Panc1 (cell line): ENCODE results near the gene GATB. TPM values are rescaled to one million over a fixed set of nuclear protein-coding genes. Genes with fewer than 3 reads are reported as not detected.

ENCODE experiments used
- ATAC-seq: fragments of 200-7000 bp; cut with Tn5 transposase; 2 replicates; pipeline ENCODE4 v1.9.1; 2020; ENCODE audit warnings: mild to moderate bottlenecking, moderate library complexity
- BruUV-seq: library from RNA; stranded (reverse); fragments of 400-500 nt; replicated peaks from 2 replicates; lab custom pipeline; 2021; lab: Mats Ljungman, UMichigan
- CTCF ChIA-PET: fragments of 300-600 bp; sonication (Branson Sonifier 250); formaldehyde crosslinking; loops from one replicate; lab custom pipeline; 2022; ENCODE audit warnings: antibody characterized with exemption; lab: Charles Lee
- POLR2A ChIA-PET: fragments of 300-600 bp; sonication (Branson Sonifier 250); formaldehyde crosslinking; loops from one replicate; lab custom pipeline; 2022; ENCODE audit warnings: antibody characterized with exemption; lab: Charles Lee
- DNase-seq: peaks from one replicate; pipeline ENCODE4 v3.0.0-alpha.2; 2010; ENCODE audit warnings: low read depth, low spot score
- H3K27ac ChIP-seq: 2 replicates; pipeline ENCODE4 v1.5.1; 2011; ENCODE audit warnings: mild to moderate bottlenecking, low read length, inconsistent platforms
- H3K27me3 ChIP-seq: fragments of 200-500 bp; sonication (Bioruptor generic); 2 replicates; pipeline ENCODE4 v1.6.0; 2014; ENCODE audit warnings: low read length, inconsistent platforms; ENCODE audit not compliant: control insufficient read depth, insufficient read depth
- H3K36me3 ChIP-seq: fragments of 200-500 bp; sonication (Bioruptor generic); 2 replicates; pipeline ENCODE4 v1.5.1; 2014; ENCODE audit warnings: inconsistent platforms, mild to moderate bottlenecking, low read length, moderate library complexity; ENCODE audit not compliant: control insufficient read depth, insufficient read depth
- H3K4me1 ChIP-seq: 2 replicates; pipeline ENCODE4 v1.5.1; 2011; ENCODE audit warnings: inconsistent platforms, mild to moderate bottlenecking, low read length, moderate library complexity; ENCODE audit not compliant: control insufficient read depth, insufficient read depth
- H3K4me3 ChIP-seq, 2 experiments: 2 replicates each; pipeline ENCODE4 v1.5.1; 2011 to 2012; ENCODE audit warnings: low read depth in 2 of 2, low read length in 2 of 2, mild to moderate bottlenecking in 2 of 2, inconsistent platforms in 1 of 2, moderate library complexity in 1 of 2
- H3K9me3 ChIP-seq: fragments of 200-500 bp; sonication (Bioruptor generic); 2 replicates; pipeline ENCODE4 v1.5.1; 2014; ENCODE audit warnings: low read depth, mild to moderate bottlenecking, inconsistent platforms, low read length, moderate library complexity; ENCODE audit not compliant: control insufficient read depth, insufficient read depth
- POLR2AphosphoS5 ChIP-seq: IDR thresholded peaks from 2 replicates; pipeline ENCODE4 v1.6.1; 2012; ENCODE audit warnings: mild to moderate bottlenecking, low read depth, low read length, moderate library complexity
- SIN3A ChIP-seq: IDR thresholded peaks from 2 replicates; pipeline ENCODE4 v1.6.1; 2012; ENCODE audit warnings: low read depth, mild to moderate bottlenecking, low read length, moderate library complexity, borderline replicate concordance; ENCODE audit not compliant: insufficient read depth
- TCF7L2 ChIP-seq: IDR thresholded peaks from 2 replicates; pipeline ENCODE4 v1.6.1; 2011; ENCODE audit warnings: mild to moderate bottlenecking, low read depth, low read length, inconsistent platforms
- in situ Hi-C: cut with HindIII; loops from 2 replicates; pipeline ENCODE4 v1.10.0; 2016; ENCODE audit warnings: low sequenced_read_pairs, low pct_unique_long_range_greater_than_20kb
- intact Hi-C: fragments of 100-400 bp; cut with micrococcal nuclease; formaldehyde crosslinking; loops from one replicate; pipeline ENCODE4 v1.10.0; 2022; ENCODE audit not compliant: unreplicated experiment
- total RNA-seq: library from RNA; stranded (reverse); gene quantifications from one replicate; pipeline ENCODE4 v1.2.1, GENCODE V29; 2021; ENCODE audit not compliant: unreplicated experiment
- TF ChIP-seq, protein P1 (sequence below), 2 experiments: IDR thresholded peaks; 2 replicates each; pipeline ENCODE4 v1.6.1; 2011 to 2012; ENCODE audit warnings: low read depth in 2 of 2, control low read depth in 1 of 2, low read length in 1 of 2, mild to moderate bottlenecking in 1 of 2, moderate library complexity in 1 of 2; ENCODE audit not compliant: insufficient read depth in 1 of 2
- TF ChIP-seq, protein P2 (sequence below): fragments of 450-650 bp; IDR thresholded peaks from 2 replicates; pipeline ENCODE4 v1.5.1; 2017; ENCODE audit warnings: mild to moderate bottlenecking

GATB gene
- total RNA-seq, 1 experiment from 2014 or later, result 9.7 TPM

DNA sequence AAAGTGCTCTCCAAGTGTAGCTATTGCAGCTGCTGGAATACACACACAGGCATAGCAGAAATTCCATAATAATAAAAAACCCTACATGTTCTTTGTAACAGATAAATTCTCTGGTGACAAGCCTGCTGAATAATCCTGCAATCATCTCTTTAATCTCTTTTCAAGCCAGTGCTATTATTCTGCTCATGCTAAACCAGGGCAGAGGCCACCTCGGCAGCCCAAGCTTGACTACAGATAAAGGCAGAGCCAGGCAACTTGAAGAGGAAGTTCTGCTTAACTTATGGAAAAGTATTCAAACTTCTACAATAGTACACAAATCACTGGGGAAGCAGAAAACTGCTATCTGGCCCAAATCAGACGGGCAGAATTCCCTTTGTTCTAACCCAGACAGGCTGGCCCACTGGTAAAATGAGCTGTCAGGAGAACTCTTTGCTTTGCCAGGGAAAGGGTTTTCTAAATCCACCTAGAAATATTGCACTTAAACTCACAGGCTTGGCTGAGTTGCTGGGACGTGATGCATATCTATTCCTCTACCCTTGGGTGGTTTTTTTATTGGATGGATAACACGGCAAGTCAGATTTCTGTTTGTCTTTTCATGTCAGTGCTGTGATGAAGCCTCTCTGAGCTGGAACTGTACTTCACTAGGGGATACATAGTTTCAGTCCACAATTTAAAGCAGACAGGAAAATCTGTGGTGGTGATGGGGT lies 70.5 kb downstream of the GATB start:
- H3K27me3 ChIP-seq, result no peaks in the 10 kb centered on the region
- H3K4me3 ChIP-seq, result no peak overlapping the region
- POLR2A ChIA-PET, result no interaction called here
- no peak overlapping the region for H3K27ac ChIP-seq
- H3K9me3 ChIP-seq, result no peaks in the 10 kb centered on the region
- DNase-seq (no peak), ATAC-seq (no peak)
- CTCF ChIA-PET, result no interaction called here
- intact Hi-C loops (no loop called here), in situ Hi-C loops (no loop called here)
- TF ChIP-seq SIN3A (no peak), TCF7L2 (no peak)
- no TSS peak for BruUV-seq
- no peaks in the 10 kb centered on the region for H3K4me1 ChIP-seq
- H3K36me3 ChIP-seq, result no peaks in the 10 kb centered on the region

DNA sequence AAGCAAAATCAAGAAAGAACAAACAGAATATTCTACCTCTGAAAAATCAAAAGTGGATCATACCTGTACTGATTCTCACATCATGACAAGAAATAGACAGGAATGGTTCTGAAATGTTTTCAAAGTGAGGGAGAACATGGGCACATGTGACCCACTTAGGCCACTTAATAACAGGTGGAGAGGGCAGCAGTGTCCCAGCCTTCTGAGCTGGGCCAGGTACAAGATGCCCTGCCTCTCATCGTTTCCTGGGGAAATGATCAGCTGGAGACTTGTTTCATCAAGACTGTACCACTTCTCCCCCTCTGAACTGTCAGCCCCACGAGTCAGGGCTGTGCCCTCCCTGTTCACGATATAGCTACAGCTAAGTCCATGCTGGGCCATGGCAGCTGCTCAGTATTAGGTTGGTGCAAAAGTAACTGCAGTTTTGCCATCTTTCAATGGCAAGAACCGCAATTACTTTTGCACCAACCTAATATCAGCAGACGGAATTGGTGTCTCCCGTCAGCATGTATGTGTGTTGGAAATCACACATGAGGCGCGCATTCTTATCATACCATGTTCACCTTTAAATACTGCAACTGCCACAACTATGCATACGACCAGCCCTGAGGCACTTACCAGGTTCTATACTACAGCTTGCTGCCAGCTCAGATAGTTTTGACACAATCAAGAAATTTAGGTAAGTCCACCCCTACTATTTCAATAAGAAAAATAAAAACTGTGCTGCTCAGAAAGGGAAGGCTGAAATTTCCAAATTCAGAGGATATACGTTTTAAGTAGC lies 71.4 kb downstream of the GATB start:
- DNase-seq (no peak), ATAC-seq (no peak)
- no peak for TF ChIP-seq TCF7L2
- TF ChIP-seq, protein P1, sequence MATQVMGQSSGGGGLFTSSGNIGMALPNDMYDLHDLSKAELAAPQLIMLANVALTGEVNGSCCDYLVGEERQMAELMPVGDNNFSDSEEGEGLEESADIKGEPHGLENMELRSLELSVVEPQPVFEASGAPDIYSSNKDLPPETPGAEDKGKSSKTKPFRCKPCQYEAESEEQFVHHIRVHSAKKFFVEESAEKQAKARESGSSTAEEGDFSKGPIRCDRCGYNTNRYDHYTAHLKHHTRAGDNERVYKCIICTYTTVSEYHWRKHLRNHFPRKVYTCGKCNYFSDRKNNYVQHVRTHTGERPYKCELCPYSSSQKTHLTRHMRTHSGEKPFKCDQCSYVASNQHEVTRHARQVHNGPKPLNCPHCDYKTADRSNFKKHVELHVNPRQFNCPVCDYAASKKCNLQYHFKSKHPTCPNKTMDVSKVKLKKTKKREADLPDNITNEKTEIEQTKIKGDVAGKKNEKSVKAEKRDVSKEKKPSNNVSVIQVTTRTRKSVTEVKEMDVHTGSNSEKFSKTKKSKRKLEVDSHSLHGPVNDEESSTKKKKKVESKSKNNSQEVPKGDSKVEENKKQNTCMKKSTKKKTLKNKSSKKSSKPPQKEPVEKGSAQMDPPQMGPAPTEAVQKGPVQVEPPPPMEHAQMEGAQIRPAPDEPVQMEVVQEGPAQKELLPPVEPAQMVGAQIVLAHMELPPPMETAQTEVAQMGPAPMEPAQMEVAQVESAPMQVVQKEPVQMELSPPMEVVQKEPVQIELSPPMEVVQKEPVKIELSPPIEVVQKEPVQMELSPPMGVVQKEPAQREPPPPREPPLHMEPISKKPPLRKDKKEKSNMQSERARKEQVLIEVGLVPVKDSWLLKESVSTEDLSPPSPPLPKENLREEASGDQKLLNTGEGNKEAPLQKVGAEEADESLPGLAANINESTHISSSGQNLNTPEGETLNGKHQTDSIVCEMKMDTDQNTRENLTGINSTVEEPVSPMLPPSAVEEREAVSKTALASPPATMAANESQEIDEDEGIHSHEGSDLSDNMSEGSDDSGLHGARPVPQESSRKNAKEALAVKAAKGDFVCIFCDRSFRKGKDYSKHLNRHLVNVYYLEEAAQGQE (IDR thresholded peaks at IDR 0.05; ENCODE audit: insufficient read depth in 1 of 2, low read depth in 2 of 2, low read length in 1 of 2), result no peak
- TF ChIP-seq SIN3A, result no peak
- TF ChIP-seq, protein P2, sequence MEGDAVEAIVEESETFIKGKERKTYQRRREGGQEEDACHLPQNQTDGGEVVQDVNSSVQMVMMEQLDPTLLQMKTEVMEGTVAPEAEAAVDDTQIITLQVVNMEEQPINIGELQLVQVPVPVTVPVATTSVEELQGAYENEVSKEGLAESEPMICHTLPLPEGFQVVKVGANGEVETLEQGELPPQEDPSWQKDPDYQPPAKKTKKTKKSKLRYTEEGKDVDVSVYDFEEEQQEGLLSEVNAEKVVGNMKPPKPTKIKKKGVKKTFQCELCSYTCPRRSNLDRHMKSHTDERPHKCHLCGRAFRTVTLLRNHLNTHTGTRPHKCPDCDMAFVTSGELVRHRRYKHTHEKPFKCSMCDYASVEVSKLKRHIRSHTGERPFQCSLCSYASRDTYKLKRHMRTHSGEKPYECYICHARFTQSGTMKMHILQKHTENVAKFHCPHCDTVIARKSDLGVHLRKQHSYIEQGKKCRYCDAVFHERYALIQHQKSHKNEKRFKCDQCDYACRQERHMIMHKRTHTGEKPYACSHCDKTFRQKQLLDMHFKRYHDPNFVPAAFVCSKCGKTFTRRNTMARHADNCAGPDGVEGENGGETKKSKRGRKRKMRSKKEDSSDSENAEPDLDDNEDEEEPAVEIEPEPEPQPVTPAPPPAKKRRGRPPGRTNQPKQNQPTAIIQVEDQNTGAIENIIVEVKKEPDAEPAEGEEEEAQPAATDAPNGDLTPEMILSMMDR, result no peak
- TF ChIP-seq POLR2AphosphoS5, result no peak
- no peak overlapping the region for H3K4me3 ChIP-seq
- no peaks in the 10 kb centered on the region for H3K4me1 ChIP-seq
- in situ Hi-C loops, result no loop called here
- no peaks in the 10 kb centered on the region for H3K36me3 ChIP-seq
- BruUV-seq, result no TSS peak
- no peaks in the 10 kb centered on the region for H3K27me3 ChIP-seq
- no peak overlapping the region for H3K27ac ChIP-seq
- intact Hi-C loops, result no loop called here
- H3K9me3 ChIP-seq, result no peaks in the 10 kb centered on the region
- POLR2A ChIA-PET, result no interaction called here
- CTCF ChIA-PET, result no interaction called here

DNA sequence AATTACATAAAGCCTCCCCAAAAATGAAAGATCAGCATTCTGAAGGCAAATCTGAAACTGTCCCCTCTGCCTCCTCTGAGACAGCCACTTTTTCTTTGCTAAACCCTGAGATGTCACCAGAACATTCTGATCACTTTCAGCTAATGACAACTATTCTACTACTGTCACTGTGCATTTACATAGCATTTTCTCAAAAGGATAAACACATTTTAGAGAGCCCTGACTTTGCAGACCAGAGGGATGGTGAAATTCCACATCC lies 72.1 kb downstream of the GATB start:
- H3K36me3 ChIP-seq, result no peaks in the 10 kb centered on the region
- no peak overlapping the region for H3K4me3 ChIP-seq
- in situ Hi-C loops, result no loop called here
- no peaks in the 10 kb centered on the region for H3K9me3 ChIP-seq
- POLR2A ChIA-PET, result no interaction called here
- CTCF ChIA-PET, result no interaction called here
- intact Hi-C loops, result no loop called here
- no peaks in the 10 kb centered on the region for H3K27me3 ChIP-seq
- no peak for TF ChIP-seq POLR2AphosphoS5
- TF ChIP-seq, protein P1 (IDR thresholded peaks at IDR 0.05; ENCODE audit: insufficient read depth in 1 of 2, low read depth in 2 of 2, low read length in 1 of 2), result no peak
- no peak for TF ChIP-seq TCF7L2
- TF ChIP-seq, protein P2, result no peak
- no peak for TF ChIP-seq SIN3A
- DNase-seq (no peak), ATAC-seq (no peak)
- BruUV-seq, result no TSS peak
- H3K4me1 ChIP-seq, result no peaks in the 10 kb centered on the region
- no peak overlapping the region for H3K27ac ChIP-seq
